SU-DHL-6 (cell line): ENCODE measurements around the gene ZIC4.

Experiments
- CTCF ChIP-seq: fragments of 200-600 bp; sonication (generic); IDR thresholded peaks from one replicate; pipeline ENCODE4 v1.5.1; 2017; ENCODE audit warnings: antibody characterized with exemption, mild to moderate bottlenecking, low read length, moderate library complexity; ENCODE audit not compliant: insufficient read depth, poor library complexity, severe bottlenecking
- EZH2phosphoT487 ChIP-seq: fragments of 200-600 bp; sonication (generic), shearing (Covaris generic); conservative IDR thresholded peaks from 2 replicates; pipeline ENCODE4 v1.6.1; 2018; ENCODE audit warnings: mild to moderate bottlenecking, antibody characterized with exemption, low read length, moderate library complexity, mixed read lengths

- TF ChIP-seq CTCF (no peak), EZH2phosphoT487 (no peak)
These were observed 19.0 kb downstream of the ZIC4 start for GRCh38 chr3:147387291-147387884.
